ENCODE data around the gene QRFP. TPM values are rescaled to one million over a fixed set of nuclear protein-coding genes. Genes with fewer than 3 reads are reported as not detected.

Gene QRFP
- total RNA-seq, 2 donors from 2014 or later = not detected

DNA sequence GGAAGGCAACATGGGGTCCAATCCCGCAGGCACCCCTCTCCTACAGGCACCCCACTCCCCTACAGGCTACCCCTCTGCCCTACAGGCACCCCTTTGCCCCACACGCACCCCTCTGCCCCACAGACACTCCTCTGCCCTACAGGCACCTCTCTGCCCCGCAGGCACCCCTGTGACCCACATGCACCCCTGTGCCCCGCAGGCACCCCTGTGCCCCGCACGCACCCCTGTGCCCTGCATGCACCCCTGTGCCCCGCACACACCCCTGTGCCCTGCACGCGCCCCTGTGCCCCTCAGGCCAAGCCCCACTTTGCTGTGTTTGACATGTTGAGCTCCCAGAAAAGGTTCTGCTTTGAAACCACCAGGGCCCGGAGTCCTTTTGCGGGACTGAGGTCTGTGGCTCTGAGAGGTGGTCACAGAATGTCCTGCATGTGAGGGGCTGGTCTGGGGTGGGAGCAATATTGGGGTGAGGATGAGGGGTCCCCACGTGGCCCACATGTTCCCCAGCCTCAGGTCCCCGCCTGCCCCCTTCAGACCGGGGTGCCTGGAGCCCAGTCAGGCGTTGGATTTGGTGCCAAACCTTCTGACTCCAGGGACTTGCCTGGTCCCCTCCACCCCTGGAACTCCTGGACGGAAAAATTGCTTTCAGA is 616 bp upstream of the QRFP start:
- Mint-ChIP-seq H3K4me1 (peaks cover 2% of the 10 kb centered on the region), H3K27ac (no peak overlapping the region)
- H3K27ac ChIP-seq (ENCODE audit: low read depth, low read length) = no peak overlapping the region

DNA sequence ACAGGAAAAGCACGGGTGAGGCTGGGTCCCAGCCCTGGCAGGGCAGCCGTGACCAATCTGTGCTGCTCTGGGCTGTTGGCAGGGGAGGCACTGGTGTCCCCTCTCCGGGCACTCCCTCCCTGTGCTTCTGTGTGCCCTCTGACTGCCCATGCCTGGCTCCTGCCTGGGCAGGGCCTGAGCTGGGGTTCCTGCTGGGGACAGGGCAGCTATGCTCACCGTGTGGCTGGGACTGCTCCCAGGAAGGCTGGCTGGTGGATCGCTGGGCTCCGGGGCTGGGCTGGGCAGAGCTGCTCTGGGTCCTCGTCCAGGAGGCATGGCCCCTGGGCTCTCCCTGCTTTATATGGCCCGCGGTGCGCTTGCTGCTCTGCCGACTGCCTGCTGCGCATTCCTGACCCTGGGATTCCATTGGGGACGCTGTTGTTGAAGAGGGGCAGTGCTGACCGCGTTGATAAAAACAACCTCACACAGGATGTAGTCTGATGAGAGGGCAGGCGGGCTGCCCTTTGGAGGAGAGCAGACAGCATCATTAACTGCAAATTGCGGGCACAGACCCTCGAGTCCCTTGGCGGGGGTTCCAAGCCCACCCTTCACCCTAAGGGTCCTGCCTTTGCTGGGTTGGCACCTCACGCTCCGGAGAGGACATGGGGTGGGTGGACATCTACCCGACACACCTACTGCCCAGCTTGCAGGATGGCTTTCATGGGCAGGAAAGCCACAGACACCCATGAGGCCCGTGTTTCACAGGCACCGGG is 955 bp downstream of the QRFP start:
- TF ChIP-seq, protein P1, sequence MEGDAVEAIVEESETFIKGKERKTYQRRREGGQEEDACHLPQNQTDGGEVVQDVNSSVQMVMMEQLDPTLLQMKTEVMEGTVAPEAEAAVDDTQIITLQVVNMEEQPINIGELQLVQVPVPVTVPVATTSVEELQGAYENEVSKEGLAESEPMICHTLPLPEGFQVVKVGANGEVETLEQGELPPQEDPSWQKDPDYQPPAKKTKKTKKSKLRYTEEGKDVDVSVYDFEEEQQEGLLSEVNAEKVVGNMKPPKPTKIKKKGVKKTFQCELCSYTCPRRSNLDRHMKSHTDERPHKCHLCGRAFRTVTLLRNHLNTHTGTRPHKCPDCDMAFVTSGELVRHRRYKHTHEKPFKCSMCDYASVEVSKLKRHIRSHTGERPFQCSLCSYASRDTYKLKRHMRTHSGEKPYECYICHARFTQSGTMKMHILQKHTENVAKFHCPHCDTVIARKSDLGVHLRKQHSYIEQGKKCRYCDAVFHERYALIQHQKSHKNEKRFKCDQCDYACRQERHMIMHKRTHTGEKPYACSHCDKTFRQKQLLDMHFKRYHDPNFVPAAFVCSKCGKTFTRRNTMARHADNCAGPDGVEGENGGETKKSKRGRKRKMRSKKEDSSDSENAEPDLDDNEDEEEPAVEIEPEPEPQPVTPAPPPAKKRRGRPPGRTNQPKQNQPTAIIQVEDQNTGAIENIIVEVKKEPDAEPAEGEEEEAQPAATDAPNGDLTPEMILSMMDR (conservative IDR thresholded peaks at IDR 0.05) = no peak
- no peak overlapping the region for H3K4me3 Mint-ChIP-seq
- DNase-seq = peak; percentile 71
- Histone ChIP-seq H3K27me3 (ENCODE audit: control insufficient read depth, insufficient read depth, low read length, poor library complexity, severe bottlenecking) (no peaks in the 10 kb centered on the region), H3K9me3 (ENCODE audit: control insufficient read depth, low read length) (no peaks in the 10 kb centered on the region), H3K27ac (ENCODE audit: low read depth, low read length) (no peak overlapping the region), H3K9ac (ENCODE audit: extremely low read depth, low read length, poor library complexity, severe bottlenecking) (no peak overlapping the region), H3K4me1 (ENCODE audit: control insufficient read depth, insufficient read depth, low read length) (peaks cover 4% of the 10 kb centered on the region), H3K4me3 (ENCODE audit: low read length) (no peak overlapping the region), H3K36me3 (ENCODE audit: control insufficient read depth, insufficient read depth, low read length) (no peaks in the 10 kb centered on the region)
- H3K27me3 Mint-ChIP-seq (ENCODE audit: insufficient read depth) = no peaks in the 10 kb centered on the region
- peaks cover 9% of the 10 kb centered on the region for H3K4me1 Mint-ChIP-seq
- no peaks in the 10 kb centered on the region for H3K9me3 Mint-ChIP-seq
- peak overlapping the region; percentile 8 for H3K27ac Mint-ChIP-seq
- 81 to 89% methylated on average over 8 to 24 of the region's 24 CpGs for WGBS, 2 experiments (ENCODE audit: insufficient coverage in 1 of 2, insufficient read length in 1 of 2)
- peaks cover 4% of the 10 kb centered on the region for H3K36me3 Mint-ChIP-seq (ENCODE audit: low read depth)

More for the DNA sequence above, 616 bp upstream of the QRFP start:
- Histone ChIP-seq H3K9me3 (ENCODE audit: control insufficient read depth, low read length) (no peaks in the 10 kb centered on the region), H3K9ac (ENCODE audit: extremely low read depth, low read length, poor library complexity, severe bottlenecking) (no peak overlapping the region), H3K4me3 (ENCODE audit: low read length) (no peak overlapping the region), H3K27me3 (ENCODE audit: control insufficient read depth, insufficient read depth, low read length, poor library complexity, severe bottlenecking) (no peaks in the 10 kb centered on the region), H3K4me1 (ENCODE audit: control insufficient read depth, insufficient read depth, low read length) (no peaks in the 10 kb centered on the region), H3K36me3 (ENCODE audit: control insufficient read depth, insufficient read depth, low read length) (no peaks in the 10 kb centered on the region)
- no peaks in the 10 kb centered on the region for H3K36me3 Mint-ChIP-seq (ENCODE audit: low read depth)
- WGBS, 2 experiments (ENCODE audit: insufficient coverage in 1 of 2, insufficient read length in 1 of 2) = 91% methylated on average over 10 to 16 of the region's 16 CpGs
- no peak for DNase-seq
- no peaks in the 10 kb centered on the region for H3K27me3 Mint-ChIP-seq (ENCODE audit: insufficient read depth)
- no peak overlapping the region for H3K4me3 Mint-ChIP-seq
- no peaks in the 10 kb centered on the region for H3K9me3 Mint-ChIP-seq
- TF ChIP-seq, protein P1 (conservative IDR thresholded peaks at IDR 0.05) = no peak

DNA sequence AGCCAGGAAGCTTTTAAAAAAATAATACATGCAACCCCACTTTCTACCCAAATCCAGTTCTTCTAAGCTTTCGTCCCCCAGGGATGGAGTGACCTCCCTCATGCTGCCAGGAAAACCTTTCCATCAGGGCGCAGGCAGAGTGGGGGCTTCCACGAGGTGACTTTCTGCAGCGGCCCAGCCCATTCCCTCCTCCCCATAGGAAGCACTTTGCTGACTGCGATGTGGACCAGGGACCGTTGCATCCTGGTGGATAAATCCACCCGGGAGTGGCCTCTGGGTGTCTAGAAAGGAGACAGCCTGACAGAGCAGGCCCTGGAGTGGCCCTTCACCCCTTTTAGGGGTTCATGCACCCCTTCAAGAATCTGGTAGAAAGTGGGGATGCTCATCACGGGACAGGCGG is 1.6 kb downstream of the QRFP start:
- peak; percentile 42 for DNase-seq
- 91 to 92% methylated on average over 9 of the region's 9 CpGs for WGBS, 2 experiments (ENCODE audit: insufficient coverage in 1 of 2, insufficient read length in 1 of 2)
- Histone ChIP-seq H3K27me3 (ENCODE audit: control insufficient read depth, insufficient read depth, low read length, poor library complexity, severe bottlenecking) (no peaks in the 10 kb centered on the region), H3K27ac (ENCODE audit: low read depth, low read length) (no peak overlapping the region), H3K9ac (ENCODE audit: extremely low read depth, low read length, poor library complexity, severe bottlenecking) (no peak overlapping the region), H3K4me1 (ENCODE audit: control insufficient read depth, insufficient read depth, low read length) (peaks cover 10% of the 10 kb centered on the region), H3K36me3 (ENCODE audit: control insufficient read depth, insufficient read depth, low read length) (peaks cover 3% of the 10 kb centered on the region), H3K9me3 (ENCODE audit: control insufficient read depth, low read length) (no peaks in the 10 kb centered on the region), H3K4me3 (ENCODE audit: low read length) (no peak overlapping the region)
- Mint-ChIP-seq H3K36me3 (ENCODE audit: low read depth) (peaks cover 5% of the 10 kb centered on the region), H3K4me1 (peaks cover 11% of the 10 kb centered on the region), H3K4me3 (no peak overlapping the region), H3K27ac (no peak overlapping the region), H3K9me3 (no peaks in the 10 kb centered on the region), H3K27me3 (ENCODE audit: insufficient read depth) (no peaks in the 10 kb centered on the region)
- TF ChIP-seq, protein P1 (conservative IDR thresholded peaks at IDR 0.05) = no peak
